Neuronal stem cell (in vitro differentiated cells): ENCODE results near the gene ZFX.

Experiments
- DNase-seq: peaks from one replicate; pipeline ENCODE4 v3.0.0-alpha.2; 2013; ENCODE audit warnings: low spot score
- H2AFZ ChIP-seq: one replicate; pipeline ENCODE4 v1.6.1; 2013; ENCODE audit warnings: mild to moderate bottlenecking, low read length, inconsistent platforms
- H2AK5ac ChIP-seq: 2 replicates; pipeline ENCODE4 v1.6.1; 2013; ENCODE audit warnings: low read depth, mild to moderate bottlenecking, inconsistent platforms, low read length, moderate library complexity, mixed read lengths
- H2BK120ac ChIP-seq: 2 replicates; pipeline ENCODE4 v1.6.1; 2013; ENCODE audit warnings: low read depth, mild to moderate bottlenecking, inconsistent platforms, low read length, moderate library complexity, mixed read lengths
- H2BK12ac ChIP-seq: one replicate; pipeline ENCODE4 v1.6.1; 2013; ENCODE audit warnings: low read length, inconsistent platforms
- H2BK15ac ChIP-seq: 2 replicates; pipeline ENCODE4 v1.6.1; 2013; ENCODE audit warnings: mild to moderate bottlenecking, low read length, inconsistent platforms, mixed read lengths
- H2BK5ac ChIP-seq: one replicate; pipeline ENCODE4 v1.6.1; 2013; ENCODE audit warnings: inconsistent platforms, mild to moderate bottlenecking, low read length, moderate library complexity
- H3K14ac ChIP-seq: one replicate; pipeline ENCODE4 v1.6.1; 2013; ENCODE audit warnings: low read length, inconsistent platforms
- H3K18ac ChIP-seq: 2 replicates; pipeline ENCODE4 v1.6.1; 2013; ENCODE audit warnings: low read length, inconsistent platforms
- H3K23ac ChIP-seq: 2 replicates; pipeline ENCODE4 v1.6.1; 2013; ENCODE audit warnings: low read depth, mild to moderate bottlenecking, mixed read lengths, low read length, inconsistent platforms; ENCODE audit not compliant: poor library complexity
- H3K27ac ChIP-seq: replicated peaks from 3 replicates; pipeline ENCODE4 v1.5.1; 2013; ENCODE audit warnings: low read length, inconsistent platforms
- H3K27me3 ChIP-seq, 3 experiments: 2 replicates each; pipeline ENCODE4 v1.6.1; 2013; ENCODE audit warnings: low read length in 3 of 3, mild to moderate bottlenecking in 2 of 3, inconsistent platforms in 1 of 3, low read depth in 1 of 3, mixed read lengths in 1 of 3, moderate library complexity in 1 of 3; ENCODE audit not compliant: control insufficient read depth in 3 of 3, insufficient read depth in 3 of 3
- H3K36me3 ChIP-seq, 2 donors: replicated peaks in 1 of 2; 2 replicates each; pipeline ENCODE4 v1.6.1; 2013; ENCODE audit warnings: low read length in 2 of 2; ENCODE audit not compliant: control insufficient read depth in 2 of 2, insufficient read depth in 2 of 2
- H3K4ac ChIP-seq: 2 replicates; pipeline ENCODE4 v1.6.1; 2013; ENCODE audit warnings: inconsistent platforms, mild to moderate bottlenecking, low read length, moderate library complexity
- H3K4me1 ChIP-seq, 2 donors: 1 replicate in 1 of 2; 2 replicates in 1 of 2; pipeline ENCODE4 v1.6.1; 2013; ENCODE audit warnings: low read length in 2 of 2, low read depth in 1 of 2; ENCODE audit not compliant: control insufficient read depth in 2 of 2, insufficient read depth in 1 of 2
- H3K4me2 ChIP-seq: one replicate; pipeline ENCODE4 v1.6.1; 2013; ENCODE audit warnings: mild to moderate bottlenecking, low read length, inconsistent platforms; ENCODE audit not compliant: insufficient read depth, poor library complexity, severe bottlenecking
- H3K4me3 ChIP-seq, 2 donors: 2 replicates each; pipeline ENCODE4 v1.5.1; 2013; ENCODE audit warnings: low read length in 2 of 2, mild to moderate bottlenecking in 2 of 2, inconsistent platforms in 1 of 2, moderate library complexity in 1 of 2
- H3K79me1 ChIP-seq: one replicate; pipeline ENCODE4 v1.6.1; 2013; ENCODE audit warnings: low read depth, mild to moderate bottlenecking, inconsistent platforms, low read length, moderate library complexity
- H3K9ac ChIP-seq: one replicate; pipeline ENCODE4 v1.6.1; 2013; ENCODE audit warnings: mild to moderate bottlenecking, low read depth, low read length, inconsistent platforms; ENCODE audit not compliant: poor library complexity
- H3K9me3 ChIP-seq, 2 donors: replicated peaks in 1 of 2; 2 replicates each; pipeline versions ENCODE3 to v1.6.1; 2013; ENCODE audit warnings: low read length in 2 of 2, mild to moderate bottlenecking in 2 of 2, inconsistent platforms in 1 of 2, low read depth in 1 of 2, mixed read lengths in 1 of 2, moderate library complexity in 1 of 2; ENCODE audit not compliant: control insufficient read depth in 2 of 2, insufficient read depth in 1 of 2
- H4K8ac ChIP-seq: one replicate; pipeline ENCODE4 v1.6.1; 2013; ENCODE audit warnings: low read depth, mild to moderate bottlenecking, inconsistent platforms, low read length, moderate library complexity
- H4K91ac ChIP-seq: one replicate; pipeline ENCODE4 v1.6.1; 2013; ENCODE audit warnings: low read length, low read depth, mild to moderate bottlenecking, inconsistent platforms; ENCODE audit not compliant: poor library complexity
- WGBS, 2 donors: extraction: QIAGEN DNeasy Blood & Tissue Kit; methylation state at CpG; one replicate each; pipeline ENCODE4 v1.1.7; 2013; ENCODE audit warnings: missing lambda C conversion rate in 2 of 2, mixed read lengths in 1 of 2; ENCODE audit not compliant: insufficient read length in 2 of 2, insufficient replicate concordance in 1 of 2; ENCODE audit errors: extremely low coverage in 2 of 2; 5-methylcytosine and 5-hydroxymethylcytosine counted together

ZFX gene

DNA sequence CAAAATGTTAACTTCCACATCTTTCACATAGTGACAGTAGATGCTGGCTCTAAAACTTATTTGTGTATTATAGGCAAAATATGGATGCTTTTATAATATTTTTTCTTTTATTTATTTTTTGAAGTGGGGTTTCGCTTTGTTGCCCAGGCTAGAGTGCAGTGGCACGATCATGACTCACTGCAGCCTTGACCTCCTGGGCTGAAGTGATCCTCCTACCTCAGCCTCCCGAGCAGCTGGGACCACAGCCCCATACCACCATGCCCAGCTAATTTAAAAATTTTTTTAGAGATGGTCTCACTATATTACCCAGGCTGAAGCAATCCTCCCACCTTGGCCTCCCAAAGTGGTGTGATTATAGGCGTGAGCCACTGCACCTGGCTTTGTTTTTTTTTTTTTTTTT, 48.6 kb downstream of the ZFX start:
- H2BK15ac ChIP-seq, result no peak overlapping the region
- H2AK5ac ChIP-seq, result no peak overlapping the region
- no peaks in the 10 kb centered on the region for H3K9me3 ChIP-seq
- H2BK12ac ChIP-seq, result no peak overlapping the region
- no peaks in the 10 kb centered on the region for H3K27me3 ChIP-seq
- no peaks in the 10 kb centered on the region for H3K4me1 ChIP-seq
- no peak overlapping the region for H3K14ac ChIP-seq
- H3K4me3 ChIP-seq, result no peak overlapping the region
- no peak overlapping the region for H3K4me2 ChIP-seq
- H3K27ac ChIP-seq, result no peak overlapping the region
- H3K36me3 ChIP-seq, result peaks cover 2 to 67% of the 10 kb centered on the region in 2 donors
- no peak overlapping the region for H2AFZ ChIP-seq
- no peak for DNase-seq
- no peak overlapping the region for H3K4ac ChIP-seq
- H2BK5ac ChIP-seq, result no peak overlapping the region
- no peak overlapping the region for H3K23ac ChIP-seq
- no CpG with 5 or more reads among the region's 4 CpGs for WGBS, 2 donors
- H3K79me1 ChIP-seq, result no peaks in the 10 kb centered on the region
- H4K8ac ChIP-seq, result no peak overlapping the region
- H3K18ac ChIP-seq, result no peak overlapping the region
- no peak overlapping the region for H2BK120ac ChIP-seq
- H3K9ac ChIP-seq, result no peak overlapping the region
- H4K91ac ChIP-seq, result no peak overlapping the region

DNA sequence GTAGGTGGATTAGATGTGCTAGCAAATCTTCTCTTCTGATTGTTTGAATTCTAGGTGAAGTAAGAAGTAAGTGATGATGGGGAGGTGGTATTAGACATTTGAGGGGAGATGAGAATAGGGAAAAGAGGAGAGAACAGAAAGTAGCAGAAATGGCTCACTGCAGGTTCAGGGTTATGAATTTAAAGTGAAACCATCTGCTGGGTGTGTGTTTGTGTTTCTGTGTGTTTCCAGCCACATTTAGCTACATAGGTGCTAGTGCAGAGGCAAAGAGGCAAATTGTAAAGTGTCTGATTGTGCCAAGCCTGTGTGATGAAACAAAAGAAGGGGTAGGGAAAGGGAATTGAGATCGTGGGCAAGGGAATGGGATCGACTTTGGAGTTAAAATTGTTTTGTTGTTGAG, 50.6 kb downstream of the ZFX start:
- Histone ChIP-seq H3K9me3 (no peaks in the 10 kb centered on the region), H3K4me2 (no peak overlapping the region), H2BK120ac (no peak overlapping the region), H3K27me3 (no peaks in the 10 kb centered on the region), H4K91ac (no peak overlapping the region), H2BK15ac (no peak overlapping the region), H2BK5ac (no peak overlapping the region), H3K14ac (no peak overlapping the region), H4K8ac (no peak overlapping the region), H3K4me3 (no peak overlapping the region), H2AFZ (no peak overlapping the region), H3K9ac (no peak overlapping the region), H2AK5ac (no peak overlapping the region), H3K4ac (no peak overlapping the region), H2BK12ac (no peak overlapping the region), H3K27ac (no peak overlapping the region), H3K23ac (no peak overlapping the region), H3K18ac (no peak overlapping the region), H3K36me3 (peaks cover 4 to 67% of the 10 kb centered on the region in 2 donors), H3K79me1 (peaks cover 2% of the 10 kb centered on the region), H3K4me1 (no peaks in the 10 kb centered on the region)
- DNase-seq, result no peak
- no CpG with 5 or more reads among the region's 2 CpGs for WGBS, 2 donors

DNA sequence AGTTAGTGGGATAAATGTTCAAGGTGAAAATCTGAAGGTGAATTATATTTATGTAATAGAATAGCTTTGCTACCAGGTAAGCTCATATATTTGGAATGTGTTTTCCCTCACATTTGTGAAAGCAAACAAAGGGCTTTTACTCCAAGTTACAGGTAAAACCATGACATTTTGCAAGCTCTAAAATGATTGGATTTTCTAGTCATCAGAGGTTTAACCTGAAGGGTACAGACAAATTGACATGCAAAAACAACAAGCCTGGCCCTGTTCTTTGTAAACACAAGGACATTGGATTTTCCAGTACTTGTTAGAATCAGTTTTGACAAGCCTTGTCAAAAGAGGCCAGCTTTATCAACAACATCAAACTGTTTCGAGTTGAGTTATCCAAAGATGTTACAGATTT, 51.7 kb downstream of the ZFX start:
- Histone ChIP-seq H2AK5ac (no peak overlapping the region), H3K23ac (no peak overlapping the region), H3K14ac (no peak overlapping the region), H3K4me2 (no peak overlapping the region), H3K18ac (no peak overlapping the region), H3K27me3 (no peaks in the 10 kb centered on the region), H2BK120ac (no peak overlapping the region), H3K79me1 (peaks cover 2% of the 10 kb centered on the region), H2AFZ (no peak overlapping the region), H2BK12ac (no peak overlapping the region), H3K9ac (no peak overlapping the region), H2BK15ac (no peak overlapping the region), H3K36me3 (peaks cover 4 to 62% of the 10 kb centered on the region in 2 donors), H4K91ac (no peak overlapping the region), H4K8ac (no peak overlapping the region), H3K4ac (no peak overlapping the region), H3K9me3 (no peaks in the 10 kb centered on the region), H3K4me1 (no peaks in the 10 kb centered on the region), H3K4me3 (no peak overlapping the region), H2BK5ac (no peak overlapping the region), H3K27ac (no peak overlapping the region)
- no CpG with 5 or more reads among the region's 1 CpG for WGBS, 2 donors
- no peak for DNase-seq

DNA sequence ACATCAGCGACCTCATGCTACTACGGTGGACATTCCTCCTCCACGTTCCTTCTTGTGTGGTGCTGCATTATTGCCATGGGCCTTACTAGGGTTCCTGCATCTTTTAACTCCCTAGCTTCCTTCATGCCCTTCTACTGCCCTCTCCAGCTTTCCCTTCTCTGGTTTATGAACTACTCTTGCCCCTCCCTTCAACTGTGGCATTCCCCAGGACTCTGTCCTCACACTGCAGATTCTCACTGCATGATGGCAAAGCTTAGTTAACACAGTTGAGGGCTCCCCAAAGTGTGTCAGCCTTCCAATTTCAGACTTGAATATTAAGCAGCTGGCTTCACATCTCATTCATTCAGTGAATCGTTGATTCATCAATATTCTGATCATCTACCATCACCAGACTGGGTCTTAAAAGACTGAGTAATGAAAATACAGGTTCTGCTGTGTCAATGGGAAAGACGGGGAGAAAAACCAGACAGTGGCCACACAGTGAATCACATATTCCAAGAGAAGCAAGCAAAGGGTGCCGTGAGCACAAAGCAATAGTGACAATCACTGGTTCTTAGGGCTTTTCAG, 53.0 kb downstream of the ZFX start:
- Histone ChIP-seq H2BK5ac (no peak overlapping the region), H3K79me1 (peaks cover 2% of the 10 kb centered on the region), H2BK12ac (no peak overlapping the region), H3K9me3 (no peaks in the 10 kb centered on the region), H3K4me2 (no peak overlapping the region), H3K4me3 (no peak overlapping the region), H3K4me1 (no peaks in the 10 kb centered on the region), H3K27ac (no peak overlapping the region), H3K9ac (no peak overlapping the region), H2BK15ac (no peak overlapping the region), H3K23ac (no peak overlapping the region), H2AFZ (no peak overlapping the region), H3K18ac (no peak overlapping the region), H3K36me3 (peaks cover 4 to 57% of the 10 kb centered on the region in 2 donors), H4K91ac (no peak overlapping the region), H3K27me3 (no peaks in the 10 kb centered on the region), H2BK120ac (no peak overlapping the region), H2AK5ac (no peak overlapping the region), H4K8ac (no peak overlapping the region), H3K14ac (no peak overlapping the region), H3K4ac (no peak overlapping the region)
- WGBS, 2 donors, result no CpG with 5 or more reads among the region's 6 CpGs
- DNase-seq, result no peak
